Keratinocyte (primary cell): ENCODE data around the gene GNAT2. TPM values are rescaled to one million over a fixed set of nuclear protein-coding genes. Genes with fewer than 3 reads are reported as not detected.

Source experiments
- DNase-seq: peaks from one replicate; pipeline ENCODE4 v3.0.0-alpha.2; 2011; ENCODE audit warnings: low read depth, missing footprints, low spot score
- FAIRE-seq: peaks from 2 replicates; lab custom pipeline; 2011; peaks lifted over from hg19 to GRCh38; lab: Jason Lieb, UNC
- H2AFZ ChIP-seq: 2 replicates; pipeline ENCODE4 v1.6.0; 2012; ENCODE audit warnings: low read length, control low read depth, inconsistent platforms; ENCODE audit not compliant: control insufficient read depth
- H3K27ac ChIP-seq: 2 replicates; pipeline ENCODE4 v1.5.1; 2011; ENCODE audit warnings: low read length; ENCODE audit not compliant: control insufficient read depth, insufficient read depth
- H3K27me3 ChIP-seq: 3 replicates; pipeline ENCODE4 v1.6.0; 2011; ENCODE audit warnings: low read length; ENCODE audit not compliant: control insufficient read depth, insufficient read depth; ENCODE audit errors: extremely low read depth
- H3K36me3 ChIP-seq, 2 experiments: 2 replicates in 1 of 2; 3 replicates in 1 of 2; pipeline ENCODE4 v1.5.1; 2011; ENCODE audit warnings: low read length in 2 of 2, mild to moderate bottlenecking in 1 of 2; ENCODE audit not compliant: control insufficient read depth in 2 of 2, insufficient read depth in 2 of 2; ENCODE audit errors: extremely low read depth in 1 of 2
- H3K4me1 ChIP-seq: 3 replicates; pipeline ENCODE4 v1.5.1; 2011; ENCODE audit warnings: low read length; ENCODE audit not compliant: control insufficient read depth, insufficient read depth; ENCODE audit errors: extremely low read depth
- H3K4me2 ChIP-seq: 3 replicates; pipeline ENCODE4 v1.6.0; 2011; ENCODE audit warnings: low read depth, low read length; ENCODE audit not compliant: control insufficient read depth, insufficient read depth; ENCODE audit errors: extremely low read depth
- H3K4me3 ChIP-seq, 3 experiments: fragments of 200-600 bp in 1 of 3; sonication (generic) in 1 of 3; 2 replicates in 2 of 3; 3 replicates in 1 of 3; pipeline ENCODE4 v1.5.1; 2011 to 2016; ENCODE audit warnings: low read length in 3 of 3, mild to moderate bottlenecking in 3 of 3, control low read depth in 2 of 3, inconsistent platforms in 1 of 3, low read depth in 1 of 3, mixed read lengths in 1 of 3, mixed run types in 1 of 3, moderate library complexity in 1 of 3; ENCODE audit not compliant: control insufficient read depth in 2 of 3, insufficient read depth in 2 of 3; ENCODE audit errors: extremely low read depth in 1 of 3
- H3K79me2 ChIP-seq: 2 replicates; pipeline ENCODE4 v1.6.0; 2012; ENCODE audit warnings: low read length; ENCODE audit not compliant: control insufficient read depth, insufficient read depth
- H3K9ac ChIP-seq: 3 replicates; pipeline ENCODE4 v1.6.0; 2011; ENCODE audit warnings: low read length; ENCODE audit not compliant: control insufficient read depth, insufficient read depth; ENCODE audit errors: extremely low read depth
- H3K9me1 ChIP-seq: 3 replicates; pipeline ENCODE4 v1.6.0; 2011; ENCODE audit warnings: low read length; ENCODE audit not compliant: control insufficient read depth, insufficient read depth; ENCODE audit errors: extremely low read depth
- H3K9me3 ChIP-seq: 2 replicates; pipeline ENCODE4 v1.5.1; 2012; ENCODE audit warnings: low read depth, low read length; ENCODE audit not compliant: control insufficient read depth
- H4K20me1 ChIP-seq: 3 replicates; pipeline ENCODE4 v1.6.0; 2011; ENCODE audit warnings: low read length; ENCODE audit not compliant: control insufficient read depth, insufficient read depth; ENCODE audit errors: extremely low read depth
- EZH2 ChIP-seq: IDR thresholded peaks from one replicate; pipeline ENCODE4 v1.6.1; 2012; ENCODE audit warnings: inconsistent platforms, mild to moderate bottlenecking, low read length, moderate library complexity
- dilution Hi-C: fragments of 300-500 bp; cut with MboI; formaldehyde crosslinking; loops from one replicate; pipeline ENCODE4 v1.7.0; 2020; ENCODE audit warnings: low sequenced_read_pairs; ENCODE audit not compliant: extremely low pct_ligation_motif_present
- polyA plus RNA-seq, 5 experiments: library from polyadenylated mRNA; depleted of rRNA in 3 of 5; stranded (reverse) in 3 of 5; stranded (forward) in 1 of 5; unstranded in 1 of 5; fragments of >200 nt; gene quantifications; 1 replicate in 1 of 5; 2 replicates in 3 of 5; 3 replicates in 1 of 5; pipeline versions ENCODE4 v1.2.1 to v1.2.3, GENCODE V29; 2011 to 2012; ENCODE audit warnings: missing spikeins in 2 of 5, low read depth in 1 of 5, low replicate concordance in 1 of 5
- TF ChIP-seq, protein P1 (sequence below), 3 experiments: IDR thresholded peaks in 1 of 3; conservative IDR thresholded peaks in 1 of 3; optimal IDR thresholded peaks in 1 of 3; 2 replicates in 2 of 3; 3 replicates in 1 of 3; pipeline versions ENCODE3 to v1.5.1; 2011; ENCODE audit warnings: low read length in 3 of 3, mild to moderate bottlenecking in 3 of 3, moderate library complexity in 2 of 3, control low read depth in 1 of 3, inconsistent platforms in 1 of 3; ENCODE audit not compliant: insufficient read depth in 2 of 3; ENCODE audit errors: extremely low read depth in 1 of 3

GNAT2 gene
- polyA plus RNA-seq, 1 donor (not counting 4 experiments of a cell fraction or from before 2014, with no cell fraction given): 0.17 TPM

DNA sequence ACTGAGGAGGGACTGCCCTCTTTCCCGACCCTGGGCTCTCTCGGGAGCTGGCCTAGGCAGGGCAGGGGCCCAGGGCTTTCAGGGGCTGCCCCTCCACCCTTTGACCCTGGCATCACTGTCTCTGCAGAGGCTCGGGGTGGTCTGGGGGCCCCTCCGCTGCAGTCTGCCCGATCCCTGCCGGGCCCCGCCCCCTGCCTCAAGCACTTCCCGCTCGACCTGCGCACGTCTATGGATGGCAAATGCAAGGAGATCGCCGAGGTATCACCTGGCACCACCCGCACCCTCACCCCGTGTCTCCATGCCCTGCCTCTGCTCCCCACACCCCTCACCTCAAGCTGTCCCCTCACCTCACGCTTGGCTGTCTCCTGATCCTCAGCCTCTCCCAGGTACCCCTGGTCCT lies 5.8 kb upstream of the GNAT2 start:
- Histone ChIP-seq H3K4me1 (peaks cover 12% of the 10 kb centered on the region), H3K27ac (no peak overlapping the region), H3K9ac (no peak overlapping the region), H3K27me3 (no peaks in the 10 kb centered on the region), H3K9me3 (no peaks in the 10 kb centered on the region), H2AFZ (no peak overlapping the region), H3K4me3 (no peak overlapping the region), H3K9me1 (no peaks in the 10 kb centered on the region), H4K20me1 (no peaks in the 10 kb centered on the region), H3K4me2 (no peak overlapping the region), H3K36me3 (peaks cover 11 to 12% of the 10 kb centered on the region in 2 experiments), H3K79me2 (peaks cover 45% of the 10 kb centered on the region)
- dilution Hi-C loops: no loop called here
- TF ChIP-seq, protein P1, sequence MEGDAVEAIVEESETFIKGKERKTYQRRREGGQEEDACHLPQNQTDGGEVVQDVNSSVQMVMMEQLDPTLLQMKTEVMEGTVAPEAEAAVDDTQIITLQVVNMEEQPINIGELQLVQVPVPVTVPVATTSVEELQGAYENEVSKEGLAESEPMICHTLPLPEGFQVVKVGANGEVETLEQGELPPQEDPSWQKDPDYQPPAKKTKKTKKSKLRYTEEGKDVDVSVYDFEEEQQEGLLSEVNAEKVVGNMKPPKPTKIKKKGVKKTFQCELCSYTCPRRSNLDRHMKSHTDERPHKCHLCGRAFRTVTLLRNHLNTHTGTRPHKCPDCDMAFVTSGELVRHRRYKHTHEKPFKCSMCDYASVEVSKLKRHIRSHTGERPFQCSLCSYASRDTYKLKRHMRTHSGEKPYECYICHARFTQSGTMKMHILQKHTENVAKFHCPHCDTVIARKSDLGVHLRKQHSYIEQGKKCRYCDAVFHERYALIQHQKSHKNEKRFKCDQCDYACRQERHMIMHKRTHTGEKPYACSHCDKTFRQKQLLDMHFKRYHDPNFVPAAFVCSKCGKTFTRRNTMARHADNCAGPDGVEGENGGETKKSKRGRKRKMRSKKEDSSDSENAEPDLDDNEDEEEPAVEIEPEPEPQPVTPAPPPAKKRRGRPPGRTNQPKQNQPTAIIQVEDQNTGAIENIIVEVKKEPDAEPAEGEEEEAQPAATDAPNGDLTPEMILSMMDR (optimal IDR thresholded peaks at IDR 0.05 in 1 of 3, IDR thresholded peaks at IDR 0.05 in 1 of 3, conservative IDR thresholded peaks at IDR 0.05 in 1 of 3; ENCODE audit: extremely low read depth in 1 of 3, insufficient read depth in 2 of 3, low read length in 3 of 3): no peak
- no peak for TF ChIP-seq EZH2
- no peak for DNase-seq
- FAIRE-seq: no peak

DNA sequence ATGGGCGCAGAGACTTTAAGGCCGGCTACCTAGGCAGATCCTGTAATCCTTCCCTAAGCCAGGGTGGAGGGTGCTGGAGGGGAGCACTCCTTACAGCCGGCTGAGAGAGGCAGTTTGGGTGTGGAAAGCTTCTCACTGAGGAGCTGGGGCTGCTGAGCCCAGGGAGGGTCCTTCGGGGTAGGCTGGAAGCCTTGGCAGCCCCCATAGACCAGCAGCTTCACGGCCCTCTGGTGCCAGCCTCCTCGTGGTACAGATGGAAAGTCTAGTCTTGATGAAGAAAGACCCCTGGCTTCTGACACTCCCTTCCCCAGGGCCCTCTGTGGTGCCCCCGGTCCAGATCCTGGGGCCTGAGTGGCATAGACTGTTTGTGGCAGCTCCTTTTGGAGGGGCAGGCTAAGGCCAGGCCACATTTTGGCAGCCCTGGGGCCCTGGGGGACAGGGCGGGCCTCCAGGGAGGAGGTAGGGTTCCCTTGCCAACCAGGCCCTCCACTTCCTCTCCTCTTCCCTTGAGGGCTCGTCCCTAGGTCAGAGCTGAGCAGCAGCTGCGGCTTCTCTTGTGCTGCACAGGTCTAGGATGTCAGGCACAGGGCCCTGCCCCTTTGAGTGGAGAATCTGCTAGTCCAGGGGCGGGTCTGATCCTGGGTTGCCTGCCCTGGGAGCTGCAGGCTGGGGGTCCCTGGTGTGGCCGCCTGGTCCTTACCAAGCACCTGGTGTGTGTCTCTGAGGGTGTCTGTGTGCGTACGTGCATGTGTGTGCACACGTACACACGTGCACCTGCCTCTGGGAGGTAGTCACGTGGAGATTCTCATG lies 5.0 kb upstream of the GNAT2 start:
- H3K4me1 ChIP-seq: peaks cover 14% of the 10 kb centered on the region
- no peak overlapping the region for H3K4me3 ChIP-seq
- H3K36me3 ChIP-seq: peaks cover 9 to 12% of the 10 kb centered on the region in 2 experiments
- H3K9ac ChIP-seq: no peak overlapping the region
- DNase-seq: no peak
- no peak overlapping the region for H3K4me2 ChIP-seq
- H3K79me2 ChIP-seq: peaks cover 50% of the 10 kb centered on the region
- H3K9me1 ChIP-seq: no peaks in the 10 kb centered on the region
- H4K20me1 ChIP-seq: no peaks in the 10 kb centered on the region
- FAIRE-seq: no peak
- no peaks in the 10 kb centered on the region for H3K9me3 ChIP-seq
- no peak for TF ChIP-seq EZH2
- TF ChIP-seq, protein P1 (optimal IDR thresholded peaks at IDR 0.05 in 1 of 3, IDR thresholded peaks at IDR 0.05 in 1 of 3, conservative IDR thresholded peaks at IDR 0.05 in 1 of 3; ENCODE audit: extremely low read depth in 1 of 3, insufficient read depth in 2 of 3, low read length in 3 of 3): no peak
- no peaks in the 10 kb centered on the region for H3K27me3 ChIP-seq
- H2AFZ ChIP-seq: no peak overlapping the region
- dilution Hi-C loops: no loop called here
- no peak overlapping the region for H3K27ac ChIP-seq
